Body of pancreas (tissue), 4 donors: ENCODE results near the gene TLK2.

Source experiments
- POLR2A ChIP-seq, 3 donors: fragments of 450-650 bp; IDR thresholded peaks; one replicate each; pipeline ENCODE4 v1.6.1; 2016; ENCODE audit warnings: antibody characterized with exemption in 3 of 3, mild to moderate bottlenecking in 2 of 3
- TF ChIP-seq, protein P1 (sequence below), 7 experiments: fragments of 450-650 bp in 4 of 7; fragments of 200-600 bp in 3 of 7; sonication (generic) in 3 of 7; IDR thresholded peaks; one replicate each; pipeline ENCODE4 v1.5.1; 2016 to 2019; ENCODE audit warnings: antibody characterized with exemption in 7 of 7

DNA sequence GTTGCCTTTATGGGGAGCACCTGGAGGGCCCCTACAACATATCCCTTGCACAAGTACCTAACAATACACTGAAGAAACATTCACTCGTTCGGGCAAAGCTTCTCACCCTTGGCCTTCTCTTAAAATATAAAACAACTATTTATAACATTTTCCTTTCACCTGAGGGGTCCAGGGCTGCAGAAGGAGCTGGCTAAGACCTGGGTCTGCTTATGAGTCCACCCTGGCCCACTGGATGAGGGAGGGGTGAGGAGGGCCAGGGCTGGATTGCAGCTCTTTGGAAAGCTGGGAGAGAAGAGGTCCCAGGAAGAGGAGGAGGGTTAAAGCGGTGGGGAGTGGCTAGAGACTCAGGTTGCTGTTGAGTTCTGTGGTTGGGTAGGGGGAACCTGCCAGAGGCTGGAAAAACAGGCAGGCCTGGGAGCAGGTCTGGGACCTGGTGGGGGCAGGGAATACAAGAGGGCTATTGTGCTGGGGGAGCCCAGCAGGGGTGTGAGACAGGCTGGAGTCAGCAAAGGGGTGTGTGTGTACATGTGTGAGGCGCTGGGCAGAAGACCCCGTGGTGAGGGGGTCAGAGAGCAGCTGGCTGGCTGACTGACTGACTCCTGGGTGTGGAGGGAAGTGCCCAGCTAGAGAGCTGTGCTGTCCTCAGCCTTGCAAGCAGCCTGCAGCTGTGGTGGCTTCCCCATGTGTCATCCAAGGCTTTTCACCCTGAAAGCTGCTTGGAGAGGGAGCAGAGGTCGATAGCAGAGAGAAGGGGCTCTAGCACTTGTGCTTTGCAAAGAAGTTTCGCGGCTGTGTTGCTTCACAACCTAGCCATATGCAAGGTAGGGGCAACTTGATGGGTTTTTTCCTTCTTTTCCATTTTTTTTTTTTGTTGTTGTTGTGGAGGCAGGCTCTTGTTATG lies 138.6 kb downstream of the TLK2 start:
- TF ChIP-seq, protein P1, sequence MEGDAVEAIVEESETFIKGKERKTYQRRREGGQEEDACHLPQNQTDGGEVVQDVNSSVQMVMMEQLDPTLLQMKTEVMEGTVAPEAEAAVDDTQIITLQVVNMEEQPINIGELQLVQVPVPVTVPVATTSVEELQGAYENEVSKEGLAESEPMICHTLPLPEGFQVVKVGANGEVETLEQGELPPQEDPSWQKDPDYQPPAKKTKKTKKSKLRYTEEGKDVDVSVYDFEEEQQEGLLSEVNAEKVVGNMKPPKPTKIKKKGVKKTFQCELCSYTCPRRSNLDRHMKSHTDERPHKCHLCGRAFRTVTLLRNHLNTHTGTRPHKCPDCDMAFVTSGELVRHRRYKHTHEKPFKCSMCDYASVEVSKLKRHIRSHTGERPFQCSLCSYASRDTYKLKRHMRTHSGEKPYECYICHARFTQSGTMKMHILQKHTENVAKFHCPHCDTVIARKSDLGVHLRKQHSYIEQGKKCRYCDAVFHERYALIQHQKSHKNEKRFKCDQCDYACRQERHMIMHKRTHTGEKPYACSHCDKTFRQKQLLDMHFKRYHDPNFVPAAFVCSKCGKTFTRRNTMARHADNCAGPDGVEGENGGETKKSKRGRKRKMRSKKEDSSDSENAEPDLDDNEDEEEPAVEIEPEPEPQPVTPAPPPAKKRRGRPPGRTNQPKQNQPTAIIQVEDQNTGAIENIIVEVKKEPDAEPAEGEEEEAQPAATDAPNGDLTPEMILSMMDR (IDR thresholded peaks at IDR 0.05), result no peak
- TF ChIP-seq POLR2A (IDR thresholded peaks at IDR 0.05), result no peak
